A673 (cell line): Measurements from ENCODE around the gene CFAP65.
A peak's percentile ranks its signal among the peaks of the same experiment; 100 is the strongest.

ENCODE experiments used
- CTCF ChIP-seq: fragments of 300-800, 200-600 bp; sonication (generic); conservative IDR thresholded peaks from 2 replicates; pipeline ENCODE4 v1.5.1; 2017; ENCODE audit warnings: low read depth, mild to moderate bottlenecking, antibody characterized with exemption, low read length, moderate library complexity, mixed read lengths
- EZH2 ChIP-seq: fragments of 200-600 bp; sonication (generic); IDR thresholded peaks from 2 replicates; pipeline ENCODE4 v1.6.1; 2017; ENCODE audit warnings: borderline replicate concordance, low read depth, mild to moderate bottlenecking, mixed read lengths, antibody characterized with exemption, low read length; ENCODE audit not compliant: poor library complexity, severe bottlenecking

GRCh38 chr2:218979846-218980734 is 61.2 kb downstream of the CFAP65 start:
- no peak for TF ChIP-seq EZH2
- peak; percentile 99 for TF ChIP-seq CTCF
